IMR-90 (cell line): ENCODE measurements around the gene SLC26A3.

Experiments used
- BHLHE40 ChIP-seq: fragments of 150-350 bp; IDR thresholded peaks from 2 replicates; pipeline ENCODE4 v1.6.1; 2016; ENCODE audit warnings: mild to moderate bottlenecking, low read depth, low read length
- CEBPB ChIP-seq: IDR thresholded peaks from 2 replicates; pipeline ENCODE4 v1.6.1; 2012; ENCODE audit warnings: low read depth, low read length, improper control_type of control experiment
- CHD1 ChIP-seq: IDR thresholded peaks from 2 replicates; pipeline ENCODE4 v1.6.1; 2012; ENCODE audit warnings: low read depth, low read length, improper control_type of control experiment
- FOS ChIP-seq: fragments of 150-350 bp; IDR thresholded peaks from 2 replicates; pipeline ENCODE4 v1.6.1; 2016; ENCODE audit warnings: low read depth, low read length
- MXI1 ChIP-seq: IDR thresholded peaks from 2 replicates; pipeline ENCODE4 v1.6.1; 2012; ENCODE audit warnings: low read depth, mild to moderate bottlenecking, low read length, moderate library complexity, borderline replicate concordance
- POLR2A ChIP-seq: IDR thresholded peaks from 2 replicates; pipeline ENCODE4 v1.6.1; 2012; ENCODE audit warnings: mild to moderate bottlenecking, low read depth, low read length
- RAD21 ChIP-seq: IDR thresholded peaks from 2 replicates; pipeline ENCODE4 v1.6.1; 2012; ENCODE audit warnings: low read length, improper control_type of control experiment
- RCOR1 ChIP-seq: IDR thresholded peaks from 2 replicates; pipeline ENCODE4 v1.6.1; 2012; ENCODE audit warnings: mild to moderate bottlenecking, low read length, improper control_type of control experiment; ENCODE audit not compliant: insufficient replicate concordance
- RFX5 ChIP-seq: IDR thresholded peaks from 2 replicates; pipeline ENCODE4 v1.8.0; 2012; ENCODE audit warnings: low read depth, mild to moderate bottlenecking, low read length, moderate library complexity
- SMC3 ChIP-seq: fragments of 150-350 bp; IDR thresholded peaks from 2 replicates; pipeline ENCODE4 v1.6.1; 2016; ENCODE audit warnings: low read depth, mild to moderate bottlenecking, antibody characterized with exemption, low read length, moderate library complexity
- TF ChIP-seq, protein P1 (sequence below): fragments of 150-350 bp; IDR thresholded peaks from 2 replicates; pipeline ENCODE4 v1.6.1; 2016; ENCODE audit warnings: low read depth, mild to moderate bottlenecking, low read length, moderate library complexity, borderline replicate concordance
- TF ChIP-seq, protein P2 (sequence below): conservative IDR thresholded peaks from 2 replicates; pipeline ENCODE4 v1.5.1; 2012; ENCODE audit warnings: mild to moderate bottlenecking, low read depth, low read length, improper control_type of control experiment
- TF ChIP-seq, protein P3 (sequence below): fragments of 150-350 bp; IDR thresholded peaks from 2 replicates; pipeline ENCODE4 v1.6.1; 2017; ENCODE audit warnings: mild to moderate bottlenecking, antibody characterized with exemption, low read length, low read depth

DNA sequence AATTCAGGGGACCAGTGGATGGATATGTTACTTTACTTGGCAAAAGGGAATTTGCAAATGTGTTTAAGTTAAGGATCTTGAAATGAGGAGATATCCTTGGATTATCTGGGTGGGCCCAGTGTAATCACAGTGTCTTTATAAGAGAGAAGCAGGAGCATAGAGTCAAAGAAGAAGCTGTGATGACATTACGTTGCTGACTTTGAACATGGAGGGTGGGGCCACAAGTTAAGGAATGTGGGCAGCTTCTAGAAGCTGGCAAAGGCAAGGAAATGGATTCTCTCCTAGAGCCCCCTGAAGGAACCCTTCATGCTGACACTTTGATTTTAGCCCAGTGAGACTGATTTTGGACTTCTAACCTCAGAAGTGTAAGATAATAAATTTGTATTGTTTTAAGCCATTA, 21.8 kb upstream of the SLC26A3 start:
- TF ChIP-seq, protein P1, sequence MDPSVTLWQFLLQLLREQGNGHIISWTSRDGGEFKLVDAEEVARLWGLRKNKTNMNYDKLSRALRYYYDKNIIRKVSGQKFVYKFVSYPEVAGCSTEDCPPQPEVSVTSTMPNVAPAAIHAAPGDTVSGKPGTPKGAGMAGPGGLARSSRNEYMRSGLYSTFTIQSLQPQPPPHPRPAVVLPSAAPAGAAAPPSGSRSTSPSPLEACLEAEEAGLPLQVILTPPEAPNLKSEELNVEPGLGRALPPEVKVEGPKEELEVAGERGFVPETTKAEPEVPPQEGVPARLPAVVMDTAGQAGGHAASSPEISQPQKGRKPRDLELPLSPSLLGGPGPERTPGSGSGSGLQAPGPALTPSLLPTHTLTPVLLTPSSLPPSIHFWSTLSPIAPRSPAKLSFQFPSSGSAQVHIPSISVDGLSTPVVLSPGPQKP = no peak
- TF ChIP-seq CEBPB (no peak), RFX5 (no peak), CHD1 (no peak), POLR2A (no peak), RCOR1 (no peak), RAD21 (no peak), SMC3 (no peak), BHLHE40 (no peak), MXI1 (no peak), FOS (no peak)
- TF ChIP-seq, protein P2, sequence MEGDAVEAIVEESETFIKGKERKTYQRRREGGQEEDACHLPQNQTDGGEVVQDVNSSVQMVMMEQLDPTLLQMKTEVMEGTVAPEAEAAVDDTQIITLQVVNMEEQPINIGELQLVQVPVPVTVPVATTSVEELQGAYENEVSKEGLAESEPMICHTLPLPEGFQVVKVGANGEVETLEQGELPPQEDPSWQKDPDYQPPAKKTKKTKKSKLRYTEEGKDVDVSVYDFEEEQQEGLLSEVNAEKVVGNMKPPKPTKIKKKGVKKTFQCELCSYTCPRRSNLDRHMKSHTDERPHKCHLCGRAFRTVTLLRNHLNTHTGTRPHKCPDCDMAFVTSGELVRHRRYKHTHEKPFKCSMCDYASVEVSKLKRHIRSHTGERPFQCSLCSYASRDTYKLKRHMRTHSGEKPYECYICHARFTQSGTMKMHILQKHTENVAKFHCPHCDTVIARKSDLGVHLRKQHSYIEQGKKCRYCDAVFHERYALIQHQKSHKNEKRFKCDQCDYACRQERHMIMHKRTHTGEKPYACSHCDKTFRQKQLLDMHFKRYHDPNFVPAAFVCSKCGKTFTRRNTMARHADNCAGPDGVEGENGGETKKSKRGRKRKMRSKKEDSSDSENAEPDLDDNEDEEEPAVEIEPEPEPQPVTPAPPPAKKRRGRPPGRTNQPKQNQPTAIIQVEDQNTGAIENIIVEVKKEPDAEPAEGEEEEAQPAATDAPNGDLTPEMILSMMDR = no peak
- TF ChIP-seq, protein P3, sequence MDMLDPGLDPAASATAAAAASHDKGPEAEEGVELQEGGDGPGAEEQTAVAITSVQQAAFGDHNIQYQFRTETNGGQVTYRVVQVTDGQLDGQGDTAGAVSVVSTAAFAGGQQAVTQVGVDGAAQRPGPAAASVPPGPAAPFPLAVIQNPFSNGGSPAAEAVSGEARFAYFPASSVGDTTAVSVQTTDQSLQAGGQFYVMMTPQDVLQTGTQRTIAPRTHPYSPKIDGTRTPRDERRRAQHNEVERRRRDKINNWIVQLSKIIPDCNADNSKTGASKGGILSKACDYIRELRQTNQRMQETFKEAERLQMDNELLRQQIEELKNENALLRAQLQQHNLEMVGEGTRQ = no peak
